GM12864 (cell line): Measurements from ENCODE around the gene WWOX.

Source experiments
- DNase-seq: peaks from one replicate; pipeline ENCODE4 v3.0.0-alpha.2; 2011; ENCODE audit warnings: low read depth
- H3K4me3 ChIP-seq: 2 replicates; pipeline ENCODE4 v1.5.1; 2011; ENCODE audit warnings: mild to moderate bottlenecking, low read depth, low read length, control low read depth
- CTCF ChIP-seq: IDR thresholded peaks from 2 replicates; pipeline ENCODE4 v1.5.1; 2011; ENCODE audit warnings: low read depth, mild to moderate bottlenecking, moderate library complexity, low read length, control low read depth, inconsistent platforms; ENCODE audit errors: missing control alignments

Gene WWOX

DNA sequence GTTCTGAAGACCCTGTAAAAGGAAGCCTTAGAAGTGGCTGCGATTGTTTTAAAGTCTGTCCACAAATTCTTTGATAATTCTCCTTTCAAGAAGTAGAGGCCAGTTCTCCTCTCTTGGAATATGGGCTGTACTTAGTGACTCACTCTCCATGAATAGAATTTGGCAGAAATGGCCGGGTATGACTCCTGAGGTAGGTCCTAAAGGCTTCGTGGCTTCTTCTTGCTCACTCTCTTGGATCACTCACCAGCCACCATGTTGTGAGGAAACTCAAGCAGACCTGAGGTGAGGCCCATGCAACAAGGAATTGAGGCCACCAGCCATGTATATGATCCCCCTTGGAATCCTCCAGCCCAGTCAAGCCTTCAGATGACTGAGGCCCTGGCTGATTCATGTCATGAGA, 75.8 kb downstream of the WWOX start:
- no peak overlapping the region for H3K4me3 ChIP-seq
- no peak for DNase-seq
- TF ChIP-seq CTCF = no peak

DNA sequence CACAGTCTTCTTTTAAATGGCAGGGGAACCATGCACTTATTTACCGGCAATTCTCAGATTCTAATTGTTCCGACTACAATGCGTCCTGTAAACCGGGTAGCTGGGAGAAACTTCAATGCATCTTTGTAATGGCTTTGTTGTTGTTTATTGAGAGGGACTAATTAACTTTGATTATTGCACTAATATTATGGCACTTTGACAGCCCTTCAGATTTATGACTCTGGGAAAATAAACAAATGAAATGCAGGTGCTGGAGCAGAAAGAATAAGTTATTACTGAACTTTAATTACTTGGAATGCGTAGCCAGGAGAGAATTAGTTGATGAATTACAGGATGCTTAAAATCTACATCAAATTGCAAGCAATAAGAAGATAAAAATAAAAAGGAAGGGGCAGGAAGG, 77.0 kb downstream of the WWOX start:
- no peak for TF ChIP-seq CTCF
- no peak overlapping the region for H3K4me3 ChIP-seq
- DNase-seq = no peak

- no peak overlapping the region for H3K4me3 ChIP-seq
- no peak for TF ChIP-seq CTCF
- DNase-seq = no peak
These were observed 77.8 kb downstream of the WWOX start for GRCh38 chr16:78177218-78177617.

DNA sequence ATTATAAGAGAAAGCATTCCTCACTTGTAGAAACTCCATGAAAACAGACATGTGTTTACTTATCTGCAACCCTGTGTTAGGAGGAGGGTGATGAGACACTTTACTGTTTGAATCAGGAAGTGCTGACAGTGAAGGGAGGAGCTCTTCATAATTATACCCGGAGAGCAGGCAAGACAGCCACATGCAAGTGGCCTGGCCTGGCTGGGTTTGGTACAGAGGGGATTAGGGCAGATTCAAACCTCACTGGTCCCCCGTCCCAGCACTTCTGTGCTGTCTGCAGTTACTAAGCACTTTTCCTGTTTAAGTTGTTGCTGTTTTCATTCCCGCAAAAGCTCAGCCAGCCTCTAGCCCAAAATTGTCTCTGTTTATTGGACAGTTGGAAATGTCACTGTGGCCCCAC, 78.5 kb downstream of the WWOX start:
- DNase-seq = no peak
- TF ChIP-seq CTCF = no peak
- no peak overlapping the region for H3K4me3 ChIP-seq

- TF ChIP-seq CTCF = no peak
- no peak overlapping the region for H3K4me3 ChIP-seq
- no peak for DNase-seq
These were observed 80.2 kb downstream of the WWOX start for GRCh38 chr16:78179666-78180065.

GRCh38 chr16:78180349-78180748, 80.9 kb downstream of the WWOX start:
- TF ChIP-seq CTCF = no peak
- no peak for DNase-seq
- H3K4me3 ChIP-seq = no peak overlapping the region

DNA sequence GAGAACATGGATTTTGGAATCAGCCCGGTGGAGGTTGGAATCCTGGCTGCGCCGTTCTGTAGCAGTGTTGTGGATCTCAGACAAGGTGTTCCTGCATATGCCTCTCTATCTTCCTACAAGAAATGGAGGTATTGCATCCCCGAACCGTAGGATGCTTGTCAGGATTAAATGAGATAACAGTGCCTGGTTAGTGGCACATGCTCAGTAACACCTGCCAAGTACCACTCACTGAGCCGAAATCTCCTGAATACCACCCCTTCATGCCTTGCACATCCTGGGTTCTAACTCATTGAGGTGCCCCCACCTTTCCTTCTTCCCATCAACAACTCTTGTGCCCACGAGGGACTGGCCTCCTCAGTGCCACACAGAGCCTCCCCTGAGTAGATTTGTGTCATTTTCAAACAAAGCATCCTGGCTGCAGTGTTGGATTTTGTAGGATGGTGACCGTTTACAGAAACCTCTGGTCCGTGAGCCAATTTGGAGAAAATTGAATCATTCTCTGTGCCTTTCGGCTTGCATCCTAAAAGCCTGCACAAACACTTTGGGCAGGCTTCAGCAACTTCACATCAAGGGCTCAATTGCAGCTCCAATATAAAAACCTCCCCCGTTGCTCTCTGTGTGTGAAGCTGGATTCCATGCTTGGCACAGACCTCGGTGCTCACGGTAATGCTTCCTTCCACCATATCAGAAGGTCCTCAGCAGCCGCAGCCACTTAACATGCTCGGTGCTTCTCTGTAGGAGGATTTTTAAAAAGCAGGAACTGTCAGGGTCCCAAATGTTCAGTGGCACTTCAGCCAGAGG, 84.2 kb downstream of the WWOX start:
- no peak for TF ChIP-seq CTCF
- DNase-seq = no peak
- H3K4me3 ChIP-seq = no peak overlapping the region
